Measurements from ENCODE around the gene HRAS. TPM values are rescaled to one million over a fixed set of nuclear protein-coding genes. Genes with fewer than 3 reads are reported as not detected.

Gene HRAS
- polyA plus RNA-seq, 3 donors from 2014 or later, result 16.7 to 26.8 (median 18.6) TPM

DNA sequence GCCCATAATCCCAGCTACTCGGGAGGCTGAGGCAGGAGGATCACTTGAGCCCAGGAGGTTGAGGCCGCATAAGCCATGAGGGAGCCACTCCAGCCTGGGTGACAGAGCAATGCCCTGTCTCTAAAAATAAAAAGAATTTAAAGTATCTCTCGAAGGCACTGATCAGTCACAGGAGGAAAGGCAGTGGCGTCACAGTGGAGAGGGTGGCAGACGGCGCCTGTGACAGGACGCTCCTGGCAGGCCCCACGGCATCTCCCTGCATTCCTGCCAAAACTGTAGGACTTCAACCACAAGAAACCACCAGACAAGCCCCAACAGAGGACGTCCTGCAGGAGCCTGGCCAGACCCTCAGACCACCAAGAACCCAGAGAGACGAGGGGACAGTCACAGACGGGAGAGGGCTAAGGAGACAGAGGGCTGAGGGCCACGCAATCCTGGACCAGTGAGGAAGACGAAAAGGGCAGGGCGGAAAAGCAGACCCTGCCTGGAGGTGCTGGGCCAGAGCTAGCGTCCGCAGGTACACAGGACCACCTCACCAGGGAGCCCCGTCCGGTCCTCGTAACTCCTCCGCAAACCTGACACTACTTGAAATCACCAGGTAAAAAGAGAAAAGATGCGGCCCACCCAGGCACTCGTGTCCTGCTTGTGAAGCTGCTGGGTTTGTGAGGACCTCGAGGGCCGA is 34.2 kb downstream of the HRAS start:
- peaks cover 13 to 16% of the 10 kb centered on the region in 2 donors for H3K4me1 Mint-ChIP-seq
- no peak overlapping the region for H3K4me3 Mint-ChIP-seq
- peaks cover 8 to 12% (median 10%) of the 10 kb centered on the region in 3 donors for H3K36me3 Mint-ChIP-seq
- H3K9me3 Mint-ChIP-seq, result peaks cover 0 to 2% (median 0%) of the 10 kb centered on the region in 6 donors
- H3K27me3 Mint-ChIP-seq (ENCODE audit: low read depth in 3 of 3), result peaks cover 7 to 16% (median 9%) of the 10 kb centered on the region in 3 donors
- peak overlapping the region in 1 of 6 donors; percentile 50 for H3K27ac Mint-ChIP-seq
- DNase-seq, result no peak

DNA sequence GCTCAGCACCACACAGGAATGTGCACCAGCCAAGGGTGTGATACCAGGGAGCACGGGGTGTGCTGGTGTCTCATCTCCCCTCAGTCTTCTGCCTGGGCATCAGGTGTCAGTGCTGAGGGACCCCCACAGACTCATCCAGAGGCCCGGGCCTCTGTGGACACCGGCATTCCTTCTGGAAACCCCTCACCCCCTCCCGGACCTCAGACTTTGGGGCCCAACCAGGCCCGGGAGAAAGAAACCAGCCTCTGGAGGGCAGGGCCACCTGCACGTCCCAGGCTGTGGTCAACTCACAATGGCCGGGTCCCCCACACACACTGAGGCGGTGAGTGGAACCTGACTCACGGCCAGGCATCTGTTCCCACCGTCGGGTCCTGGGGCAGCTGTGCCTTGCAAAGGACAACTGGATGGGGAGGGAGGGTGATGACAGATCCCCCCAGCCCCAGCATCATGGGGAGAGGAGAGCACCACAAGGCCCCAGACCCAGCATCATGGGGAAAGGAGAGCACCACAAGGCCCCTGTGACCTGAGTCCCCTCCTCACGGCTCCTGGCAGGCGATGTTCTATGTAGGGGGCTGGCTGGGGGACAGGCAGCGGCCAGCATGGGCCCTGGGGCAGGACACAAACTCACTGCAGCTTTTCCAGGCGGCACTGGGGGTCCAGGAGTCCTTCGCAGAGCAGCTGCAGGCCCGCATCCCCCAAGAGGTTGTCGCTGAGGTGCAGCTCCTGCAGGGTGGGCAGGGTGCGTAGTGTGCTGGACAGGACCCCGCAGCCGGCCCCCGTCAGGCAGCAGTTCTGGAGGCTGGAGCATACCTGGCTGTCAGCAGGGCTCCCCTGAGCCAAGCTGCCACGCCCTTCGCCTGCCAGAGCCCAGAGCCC is 35.9 kb downstream of the HRAS start:
- Mint-ChIP-seq H3K4me1 (peaks cover 0 to 1% of the 10 kb centered on the region in 2 donors), H3K4me3 (no peak overlapping the region), H3K27ac (no peak overlapping the region), H3K36me3 (peaks cover 12 to 20% (median 14%) of the 10 kb centered on the region in 3 donors), H3K27me3 (ENCODE audit: low read depth in 3 of 3) (peaks cover 5 to 13% (median 10%) of the 10 kb centered on the region in 3 donors), H3K9me3 (peaks cover 0 to 2% (median 0%) of the 10 kb centered on the region in 6 donors)
- no peak for DNase-seq

DNA sequence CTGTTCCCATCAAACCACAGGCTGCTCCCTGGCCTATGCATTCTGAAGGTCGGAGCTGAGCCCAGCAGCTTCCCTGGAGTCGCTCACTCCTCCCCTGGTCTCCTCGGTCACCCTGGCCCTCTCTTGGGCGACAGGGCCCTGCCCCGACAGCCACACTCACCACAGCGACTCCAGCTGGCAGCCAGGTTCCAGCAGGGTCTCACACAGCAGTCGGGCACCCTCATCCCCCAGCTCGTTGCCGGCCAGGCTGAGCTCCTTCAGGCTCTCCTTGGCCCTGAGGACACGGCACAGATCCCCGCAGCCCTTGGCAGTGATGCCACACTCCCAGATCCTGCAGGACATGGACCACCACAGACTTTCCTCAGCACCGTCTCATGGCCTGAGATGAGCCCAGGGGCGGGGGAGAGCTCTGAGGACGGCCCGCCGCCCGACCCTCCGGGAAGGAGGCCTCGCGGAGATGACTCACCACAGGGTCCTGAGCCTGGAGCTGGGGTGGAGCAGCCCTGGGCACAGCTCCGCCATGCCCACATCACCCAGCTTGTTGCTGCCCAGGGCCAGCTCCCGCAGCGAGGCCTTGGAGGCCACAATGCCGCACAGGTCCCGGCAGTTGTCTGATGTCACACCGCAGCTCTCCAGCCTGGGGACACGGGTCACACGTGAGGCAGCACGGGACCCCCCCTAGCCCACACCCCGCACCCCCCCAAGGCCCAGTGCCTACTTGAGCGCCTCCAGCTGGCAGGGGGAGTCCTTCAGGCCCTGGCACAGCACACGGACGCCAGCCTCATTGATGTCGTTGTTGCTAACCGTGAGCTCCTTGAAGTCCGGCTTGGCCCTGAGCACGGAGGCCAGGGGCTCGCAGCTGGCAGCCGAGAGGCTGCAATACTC is 36.8 kb downstream of the HRAS start:
- Mint-ChIP-seq H3K9me3 (peaks cover 0 to 2% (median 0%) of the 10 kb centered on the region in 6 donors), H3K36me3 (peaks cover 12 to 20% (median 14%) of the 10 kb centered on the region in 3 donors), H3K27ac (no peak overlapping the region)

DNA sequence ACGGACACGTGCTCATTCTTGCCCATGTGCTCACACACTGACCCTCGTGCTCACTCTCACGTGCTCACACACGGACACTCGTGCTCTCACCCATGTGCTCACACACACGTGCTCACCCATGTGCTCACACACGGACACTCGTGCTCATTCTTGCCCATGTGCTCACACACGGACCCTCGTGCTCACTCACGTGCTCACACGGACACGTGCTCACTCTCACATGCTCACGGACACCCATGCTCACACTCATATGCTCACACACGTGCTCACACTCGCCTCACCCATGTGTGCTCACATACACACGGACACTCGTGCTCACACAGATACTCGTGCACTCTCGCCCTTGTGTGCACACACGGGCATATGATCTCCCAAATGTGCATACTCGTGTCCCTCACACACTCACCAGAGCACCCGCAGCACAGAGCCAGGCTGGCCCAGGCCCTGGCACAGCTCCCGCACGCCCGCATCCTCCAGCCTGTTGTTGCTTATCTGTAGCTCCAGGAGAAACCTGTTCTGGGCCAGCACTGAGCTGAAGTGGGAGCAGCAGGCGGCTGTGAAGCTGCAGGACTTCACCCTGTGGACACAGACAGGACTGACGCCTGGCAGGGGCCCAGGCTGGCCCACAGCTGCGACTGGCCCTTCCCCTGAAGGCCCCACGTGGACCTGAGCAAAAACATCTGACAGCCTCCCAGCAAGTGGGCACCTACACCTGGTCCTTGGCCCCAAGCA is 37.6 kb downstream of the HRAS start:
- Mint-ChIP-seq H3K27me3 (ENCODE audit: low read depth in 3 of 3) (peaks cover 5 to 13% (median 10%) of the 10 kb centered on the region in 3 donors), H3K4me1 (no peaks in the 10 kb centered on the region), H3K36me3 (peaks cover 12 to 20% (median 14%) of the 10 kb centered on the region in 3 donors), H3K4me3 (no peak overlapping the region), H3K9me3 (peaks cover 0 to 2% (median 0%) of the 10 kb centered on the region in 6 donors), H3K27ac (peak overlapping the region in 4 of 6 donors; percentile 57 to 81 (median 68))
- no peak for DNase-seq

More for the DNA sequence above, 36.8 kb downstream of the HRAS start:
- no peaks in the 10 kb centered on the region for H3K4me1 Mint-ChIP-seq
- H3K27me3 Mint-ChIP-seq (ENCODE audit: low read depth in 3 of 3), result peaks cover 5 to 13% (median 12%) of the 10 kb centered on the region in 3 donors
- no peak for DNase-seq
- H3K4me3 Mint-ChIP-seq, result no peak overlapping the region

DNA sequence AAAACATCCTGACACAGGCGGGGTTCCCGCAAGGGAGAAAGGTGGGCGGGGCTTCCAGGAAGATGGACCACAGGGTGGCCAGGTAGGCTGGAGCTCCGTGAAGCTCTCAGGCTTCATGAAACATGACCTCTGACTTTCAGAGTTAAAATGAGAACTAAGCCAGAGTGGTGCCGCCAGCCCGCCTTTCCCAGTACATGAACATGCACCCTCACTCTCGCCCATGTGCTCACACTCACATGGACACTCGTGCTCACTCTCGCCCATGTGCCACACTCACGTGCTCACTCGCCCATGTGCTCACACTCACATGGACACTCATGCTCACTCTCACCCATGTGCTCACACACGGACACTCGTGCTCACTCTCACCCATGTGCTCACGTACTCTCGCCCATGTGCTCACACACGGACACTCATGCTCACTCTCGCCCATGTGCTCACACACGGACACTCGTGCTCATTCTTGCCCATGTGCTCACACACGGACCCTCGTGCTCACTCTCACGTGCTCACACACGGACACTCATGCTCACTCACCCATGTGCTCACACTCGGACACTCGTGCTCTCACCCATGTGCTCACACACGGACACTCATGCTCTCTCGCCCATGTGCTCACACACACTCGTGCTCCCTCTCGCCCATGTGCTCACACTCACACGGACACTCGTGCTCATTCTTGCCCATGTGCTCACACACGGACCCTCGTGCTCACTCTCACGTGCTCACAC is 38.4 kb downstream of the HRAS start:
- Mint-ChIP-seq H3K27me3 (ENCODE audit: low read depth in 3 of 3) (peaks cover 5 to 13% (median 10%) of the 10 kb centered on the region in 3 donors), H3K9me3 (peaks cover 0 to 2% (median 0%) of the 10 kb centered on the region in 6 donors), H3K4me3 (no peak overlapping the region), H3K27ac (peak overlapping the region in 5 of 6 donors; percentile 52 to 81 (median 66)), H3K36me3 (peaks cover 12 to 20% (median 14%) of the 10 kb centered on the region in 3 donors), H3K4me1 (no peaks in the 10 kb centered on the region)
- DNase-seq, result no peak

DNA sequence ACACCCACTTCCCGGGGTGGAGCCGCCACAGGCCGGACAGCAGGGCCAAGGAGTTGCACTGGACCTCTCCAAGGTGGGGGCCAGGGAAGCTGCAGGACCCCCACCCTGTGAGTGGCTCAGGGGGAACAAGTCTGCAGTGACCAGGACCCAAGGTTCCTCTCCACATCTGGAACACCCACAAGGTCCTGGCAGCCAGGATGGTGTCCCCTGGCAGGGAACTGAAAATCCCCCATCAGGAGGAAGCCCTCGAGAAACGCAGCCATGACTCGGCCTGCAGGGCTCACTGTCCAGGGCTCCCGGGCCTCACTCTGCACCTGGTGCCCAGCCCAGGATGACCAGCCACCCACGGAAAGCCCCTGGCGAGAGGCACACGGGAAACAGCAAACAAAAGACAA is 39.8 kb downstream of the HRAS start:
- Mint-ChIP-seq H3K4me3 (no peak overlapping the region), H3K27ac (peak overlapping the region in 1 of 6 donors; percentile 11), H3K36me3 (peaks cover 12 to 20% (median 14%) of the 10 kb centered on the region in 3 donors), H3K27me3 (ENCODE audit: low read depth in 3 of 3) (peaks cover 5 to 13% (median 10%) of the 10 kb centered on the region in 3 donors), H3K9me3 (peaks cover 0 to 2% (median 0%) of the 10 kb centered on the region in 6 donors), H3K4me1 (no peaks in the 10 kb centered on the region)
- DNase-seq, result no peak

DNA sequence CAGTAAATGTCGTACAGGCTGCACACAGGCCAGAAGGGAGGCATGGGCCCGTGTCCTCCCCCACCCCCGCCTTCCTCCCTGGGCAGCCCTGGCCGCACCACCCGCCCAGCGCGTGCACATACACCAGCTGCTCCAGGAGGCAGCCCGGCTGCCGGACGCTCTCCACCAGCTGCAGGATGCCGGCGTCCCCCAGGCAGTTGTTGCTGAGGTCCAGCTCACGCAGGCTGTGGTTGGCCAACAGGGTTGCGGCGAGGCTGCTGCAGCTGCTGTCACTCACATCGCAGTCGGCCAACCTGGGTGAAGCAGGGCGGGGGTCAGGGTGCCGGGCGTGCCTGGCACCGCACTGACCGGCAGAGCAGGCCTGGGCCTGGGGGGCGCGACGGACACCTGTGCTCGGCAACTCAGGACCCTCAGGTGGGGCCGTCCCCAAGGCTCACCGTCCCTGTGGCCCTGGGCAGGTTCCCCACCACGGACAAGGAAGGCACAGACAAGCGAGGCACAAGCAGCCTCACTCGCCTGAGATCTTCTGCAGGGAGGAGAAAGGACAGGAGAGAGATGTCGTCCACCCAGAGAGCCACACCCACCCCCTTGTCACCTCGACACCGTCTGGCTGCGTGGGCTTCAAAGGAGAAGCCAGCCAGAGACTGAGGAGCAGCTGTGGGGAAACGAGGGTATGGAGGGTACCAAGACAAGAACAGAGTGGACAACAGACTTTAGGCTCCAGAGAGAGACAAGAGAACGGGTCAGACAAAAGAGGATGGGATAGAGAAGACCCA is 40.4 kb downstream of the HRAS start:
- peaks cover 12 to 20% (median 14%) of the 10 kb centered on the region in 3 donors for H3K36me3 Mint-ChIP-seq
- no peaks in the 10 kb centered on the region for H3K4me1 Mint-ChIP-seq
- no peak overlapping the region for H3K27ac Mint-ChIP-seq
- H3K4me3 Mint-ChIP-seq, result no peak overlapping the region
- H3K27me3 Mint-ChIP-seq (ENCODE audit: low read depth in 3 of 3), result peaks cover 5 to 13% (median 10%) of the 10 kb centered on the region in 3 donors
- DNase-seq, result no peak
- peaks cover 0 to 2% (median 0%) of the 10 kb centered on the region in 6 donors for H3K9me3 Mint-ChIP-seq

DNA sequence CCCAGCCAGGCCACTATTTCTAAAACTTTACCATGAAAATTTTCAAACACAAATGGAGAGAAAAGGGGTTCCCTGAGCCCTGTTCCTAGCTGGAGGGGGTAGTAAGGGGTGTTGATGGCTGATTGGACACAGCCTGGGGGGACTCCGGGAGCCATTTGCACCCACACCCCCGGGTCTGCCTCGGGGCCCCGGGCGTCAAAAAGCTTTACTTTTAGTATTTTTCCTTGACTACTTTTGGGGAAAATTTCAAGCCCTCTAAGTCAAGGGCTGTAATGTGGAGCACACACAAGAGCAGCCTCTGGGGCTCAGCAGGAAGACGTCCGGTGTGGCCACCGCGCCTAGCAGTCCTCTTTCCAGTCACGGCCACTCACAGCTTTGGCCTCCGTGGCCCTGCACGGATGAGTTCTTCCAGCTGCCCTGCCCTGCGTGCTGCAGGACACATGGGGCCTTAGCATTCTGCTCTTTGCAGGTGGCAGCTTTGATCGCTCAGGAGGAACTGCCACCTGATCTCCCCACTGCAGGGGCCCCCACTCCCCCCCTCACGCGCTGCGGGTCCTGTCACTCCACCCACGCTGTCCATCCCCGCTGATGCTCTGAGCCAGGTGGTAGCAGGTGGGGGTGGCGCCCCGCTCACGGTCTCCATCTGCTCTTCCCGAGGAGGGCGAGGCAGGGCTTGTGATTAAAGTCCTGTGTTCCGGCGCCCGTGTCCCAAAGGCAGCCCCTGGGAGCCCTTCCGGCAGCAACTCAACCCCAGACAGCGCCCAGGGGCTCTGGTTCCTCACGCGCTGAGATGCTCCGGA is 42.7 kb downstream of the HRAS start:
- Mint-ChIP-seq H3K27ac (no peak overlapping the region), H3K36me3 (peaks cover 11 to 17% (median 12%) of the 10 kb centered on the region in 3 donors), H3K27me3 (ENCODE audit: low read depth in 3 of 3) (peaks cover 5 to 9% (median 7%) of the 10 kb centered on the region in 3 donors), H3K4me1 (no peaks in the 10 kb centered on the region), H3K4me3 (no peak overlapping the region), H3K9me3 (peaks cover 0 to 2% (median 0%) of the 10 kb centered on the region in 6 donors)
- no peak for DNase-seq

DNA sequence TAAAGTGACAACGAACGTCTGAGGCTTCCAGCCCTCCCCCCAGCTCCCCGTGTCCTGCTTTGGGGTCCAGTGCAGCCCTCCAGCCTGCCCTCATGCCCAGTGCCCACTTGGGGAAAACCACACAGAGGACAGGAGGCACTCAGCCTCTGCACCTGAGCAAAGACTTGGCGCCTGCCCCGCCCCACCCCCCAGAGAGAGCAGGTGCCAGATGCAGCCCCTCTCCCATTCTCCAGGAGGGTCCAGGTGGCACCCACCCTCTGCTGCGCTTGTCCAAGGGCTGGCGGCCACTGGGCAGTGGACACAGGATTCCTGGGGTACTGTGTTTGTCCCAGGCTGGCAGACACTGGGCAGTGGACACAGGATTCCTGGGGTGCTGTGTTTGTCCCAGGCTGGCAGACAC is 44.0 kb downstream of the HRAS start:
- H3K36me3 Mint-ChIP-seq, result peaks cover 4 to 9% (median 4%) of the 10 kb centered on the region in 3 donors
- peaks cover 0 to under 1% (median 0%) of the 10 kb centered on the region in 6 donors for H3K9me3 Mint-ChIP-seq
- H3K27ac Mint-ChIP-seq, result no peak overlapping the region
- no peaks in the 10 kb centered on the region for H3K4me1 Mint-ChIP-seq
- H3K4me3 Mint-ChIP-seq, result no peak overlapping the region
- H3K27me3 Mint-ChIP-seq (ENCODE audit: low read depth in 3 of 3), result peaks cover 0 to 4% (median 0%) of the 10 kb centered on the region in 3 donors
- DNase-seq, result no peak

DNA sequence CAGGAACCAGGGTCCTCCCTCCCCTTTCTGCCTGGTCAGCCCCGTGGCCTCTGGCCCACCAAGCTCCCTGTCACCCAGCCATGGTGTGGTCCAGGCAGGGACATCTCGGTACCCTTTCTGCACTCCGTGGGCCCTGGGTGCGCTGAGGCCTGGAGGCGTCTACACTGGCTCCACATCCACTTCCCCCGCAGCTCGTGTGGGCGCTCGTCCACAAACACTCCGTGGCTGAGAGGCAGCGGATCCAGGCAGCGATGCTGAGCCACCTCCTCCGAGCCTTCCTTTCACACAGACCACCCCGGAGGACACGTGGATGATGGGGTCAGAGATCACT is 44.5 kb downstream of the HRAS start:
- Mint-ChIP-seq H3K9me3 (no peaks in the 10 kb centered on the region), H3K27me3 (ENCODE audit: low read depth in 3 of 3) (peaks cover 0 to 3% (median 0%) of the 10 kb centered on the region in 3 donors), H3K4me3 (no peak overlapping the region), H3K36me3 (peaks cover 1 to 6% (median 2%) of the 10 kb centered on the region in 3 donors), H3K27ac (no peak overlapping the region), H3K4me1 (no peaks in the 10 kb centered on the region)
- no peak for DNase-seq
